Stomach (tissue), 9 donors: ENCODE measurements around the gene LMAN1. TPM values are rescaled to one million over a fixed set of nuclear protein-coding genes. Genes with fewer than 3 reads are reported as not detected.

Experiments
- DNase-seq, 2 donors: peaks; one replicate each; pipeline versions ENCODE4 v3.0.0 to v3.0.0-alpha.2; 2013 to 2019
- H3K27ac ChIP-seq, 5 donors: fragments of 200-600 bp in 4 of 5; sonication (generic) in 4 of 5; one replicate each; pipeline ENCODE4 v1.5.1; 2013 to 2019; ENCODE audit warnings: mild to moderate bottlenecking in 1 of 5, moderate library complexity in 1 of 5
- H3K27me3 ChIP-seq, 3 donors: fragments of 200-600 bp; sonication (generic); one replicate each; pipeline ENCODE4 v1.5.1; 2017 to 2019; ENCODE audit warnings: mixed run types in 1 of 3
- H3K36me3 ChIP-seq, 4 donors: fragments of 200-600 bp; sonication (generic); 1 replicate in 3 of 4; 2 replicates in 1 of 4; pipeline ENCODE4 v1.5.1; 2016 to 2019
- H3K4me1 ChIP-seq, 4 donors: fragments of 200-600 bp; sonication (generic); one replicate each; pipeline ENCODE4 v1.5.1; 2016 to 2019
- H3K4me3 ChIP-seq, 4 donors: fragments of 200-600 bp; sonication (generic) in 3 of 4; one replicate each; pipeline ENCODE4 v1.5.1; 2016 to 2019; ENCODE audit warnings: mild to moderate bottlenecking in 1 of 4
- H3K9me3 ChIP-seq, 4 donors: fragments of 200-600 bp; sonication (generic); one replicate each; pipeline ENCODE4 v1.5.1; 2016 to 2019
- CTCF ChIP-seq, 7 experiments: fragments of 450-650 bp in 4 of 7; fragments of 200-600 bp in 3 of 7; sonication (generic) in 3 of 7; IDR thresholded peaks; one replicate each; pipeline ENCODE4 v1.5.1; 2016 to 2019; ENCODE audit warnings: antibody characterized with exemption in 7 of 7, control low read depth in 2 of 7, mild to moderate bottlenecking in 1 of 7
- EP300 ChIP-seq: sonication (generic); formaldehyde crosslinking; IDR thresholded peaks from one replicate; pipeline ENCODE4 v1.6.1; 2017; ENCODE audit warnings: antibody characterized with exemption
- POLR2A ChIP-seq, 4 donors: fragments of 450-650 bp; IDR thresholded peaks; one replicate each; pipeline ENCODE4 v1.6.1; 2016; ENCODE audit warnings: antibody characterized with exemption in 4 of 4, control low read depth in 2 of 4, mild to moderate bottlenecking in 1 of 4, moderate library complexity in 1 of 4
- POLR2AphosphoS5 ChIP-seq, 3 donors: sonication (generic); formaldehyde crosslinking; IDR thresholded peaks; one replicate each; pipeline ENCODE4 v1.6.1; 2016; ENCODE audit warnings: antibody characterized with exemption in 3 of 3
- WGBS, 5 donors: extraction: QIAGEN DNeasy Blood & Tissue Kit in 3 of 5; methylation state at CpG; one replicate each; pipeline versions ENCODE4 v1.1.5 to v1.1.7; 2013 to 2018; 5-methylcytosine and 5-hydroxymethylcytosine counted together
- intact Hi-C: fragments of 100-400 bp; cut with DNase I; formaldehyde crosslinking; loops from one replicate; pipeline ENCODE4 v1.15.1; 2023; ENCODE audit warnings: low total_unique reads
- polyA plus RNA-seq, 3 donors: library from polyadenylated mRNA; stranded (reverse); fragments of 200-250 nt; gene quantifications; one replicate each; pipeline ENCODE4 v1.2.3, GENCODE V29; 2013
- total RNA-seq, 5 donors: library from RNA; depleted of rRNA; stranded (reverse); fragments of >200 nt; gene quantifications; one replicate each; pipeline versions ENCODE4 v1.1.0 to v1.2.3, GENCODE V29; 2014 to 2016
- donor health status: healthy with polysubstance abuse.
- donor health status: Bipolar disorder and iron deficiency.
- donor health status: healthy.

Gene LMAN1
- total and polyA plus RNA-seq, 8 donors = 9.9 to 258 (median 26.6) TPM

GRCh38 chr18:59386909-59387686 is 28.0 kb upstream of the LMAN1 start:
- TF ChIP-seq CTCF (IDR thresholded peaks at IDR 0.05) (no peak), POLR2A (IDR thresholded peaks at IDR 0.05) (no peak), POLR2AphosphoS5 (IDR thresholded peaks at IDR 0.05) (no peak), EP300 (no peak)
- no peaks in the 10 kb centered on the region for H3K27me3 ChIP-seq
- no peak overlapping the region for H3K4me3 ChIP-seq
- DNase-seq = no peak
- H3K27ac ChIP-seq = no peak overlapping the region
- no peaks in the 10 kb centered on the region for H3K4me1 ChIP-seq
- WGBS, 5 donors = 83 to 92% (median 86%) methylated on average over 8 of the region's 8 CpGs
- no peaks in the 10 kb centered on the region for H3K9me3 ChIP-seq
- no peaks in the 10 kb centered on the region for H3K36me3 ChIP-seq
- intact Hi-C loops = loop anchor here (10.0 kb wide), 1 partner anchor 72 kb away; the partner anchor contains the start of gene CPLX4

GRCh38 chr18:59385191-59385590 is 26.1 kb upstream of the LMAN1 start:
- H3K4me1 ChIP-seq = no peaks in the 10 kb centered on the region
- no peak for DNase-seq
- no peak overlapping the region for H3K27ac ChIP-seq
- H3K4me3 ChIP-seq = no peak overlapping the region
- 82 to 89% (median 83%) methylated on average over 4 of the region's 4 CpGs for WGBS, 5 donors
- no peaks in the 10 kb centered on the region for H3K36me3 ChIP-seq
- TF ChIP-seq POLR2A (IDR thresholded peaks at IDR 0.05) (no peak), POLR2AphosphoS5 (IDR thresholded peaks at IDR 0.05) (no peak), EP300 (no peak), CTCF (IDR thresholded peaks at IDR 0.05) (no peak)
- intact Hi-C loops = loop anchor here (10.0 kb wide), 1 partner anchor 70 kb away; the partner anchor contains the start of gene CPLX4
- H3K9me3 ChIP-seq = no peaks in the 10 kb centered on the region
- no peaks in the 10 kb centered on the region for H3K27me3 ChIP-seq

- intact Hi-C loops = loop anchor here (10.0 kb wide), 1 partner anchor 69 kb away; the partner anchor contains the start of gene CPLX4
- no peaks in the 10 kb centered on the region for H3K9me3 ChIP-seq
- no peaks in the 10 kb centered on the region for H3K4me1 ChIP-seq
- peak in 1 of 2 donors; percentile 26 for DNase-seq
- H3K27me3 ChIP-seq = peaks cover 0 to 7% (median 0%) of the 10 kb centered on the region in 3 donors
- 62 to 77% (median 72%) methylated on average over 6 of the region's 6 CpGs for WGBS, 5 donors
- TF ChIP-seq POLR2A (IDR thresholded peaks at IDR 0.05) (no peak), CTCF (IDR thresholded peaks at IDR 0.05) (no peak), POLR2AphosphoS5 (IDR thresholded peaks at IDR 0.05) (no peak), EP300 (no peak)
- H3K27ac ChIP-seq = no peak overlapping the region
- H3K36me3 ChIP-seq = no peaks in the 10 kb centered on the region
- H3K4me3 ChIP-seq = no peak overlapping the region
These were observed 24.8 kb upstream of the LMAN1 start for GRCh38 chr18:59383851-59384250.

GRCh38 chr18:59382383-59382782 is 23.3 kb upstream of the LMAN1 start:
- no peaks in the 10 kb centered on the region for H3K9me3 ChIP-seq
- 67 to 85% (median 80%) methylated on average over 7 of the region's 7 CpGs for WGBS, 5 donors
- no peak for TF ChIP-seq POLR2A (IDR thresholded peaks at IDR 0.05)
- TF ChIP-seq EP300 = no peak
- no peak for TF ChIP-seq POLR2AphosphoS5 (IDR thresholded peaks at IDR 0.05)
- no peak for TF ChIP-seq CTCF (IDR thresholded peaks at IDR 0.05)
- H3K36me3 ChIP-seq = no peaks in the 10 kb centered on the region
- no peaks in the 10 kb centered on the region for H3K4me1 ChIP-seq
- intact Hi-C loops = loop anchor here (10.0 kb wide), 1 partner anchor 68 kb away; the partner anchor contains the start of gene CPLX4
- peaks cover 0 to 7% (median 0%) of the 10 kb centered on the region in 3 donors for H3K27me3 ChIP-seq
- no peak overlapping the region for H3K4me3 ChIP-seq
- no peak overlapping the region for H3K27ac ChIP-seq
- no peak for DNase-seq
